COLO668 (cell line): ENCODE results near the gene B4GALNT4.
"Not testable (repeated sequence)": the region's sequence is repeated elsewhere in the genome, so short reads cannot be mapped to it uniquely, and the experiment has no call there.

Experiments used
- DNase-seq: peaks from one replicate; lab custom pipeline; 2025; ENCODE audit not compliant: unreplicated experiment; lab: John Stamatoyannopoulos, UW

The B4GALNT4 gene

GRCh38 chr11:405954-406795, 36.9 kb downstream of the B4GALNT4 start:
- no peak for DNase-seq

GRCh38 chr11:406796-407650, 37.7 kb downstream of the B4GALNT4 start:
- peak; percentile 70 for DNase-seq

GRCh38 chr11:407651-408123, 38.4 kb downstream of the B4GALNT4 start:
- no peak for DNase-seq

- DNase-seq, result no peak
Observed at GRCh38 chr11:408154-409007, 39.1 kb downstream of the B4GALNT4 start.

- DNase-seq, result no peak
Observed at GRCh38 chr11:409008-409599, 39.8 kb downstream of the B4GALNT4 start.

- DNase-seq, result no peak
Observed at GRCh38 chr11:409600-410483, 40.5 kb downstream of the B4GALNT4 start.

- DNase-seq, result not testable (repeated sequence)
Observed at GRCh38 chr11:410711-411110, 41.4 kb downstream of the B4GALNT4 start.

GRCh38 chr11:411520-411919, 42.2 kb downstream of the B4GALNT4 start:
- DNase-seq, result not testable (repeated sequence)

- DNase-seq, result no peak
Observed at GRCh38 chr11:412641-413119, 43.4 kb downstream of the B4GALNT4 start.

GRCh38 chr11:413120-414081, 44.1 kb downstream of the B4GALNT4 start:
- no peak for DNase-seq

- no peak for DNase-seq
Observed at GRCh38 chr11:414318-414857, 45.1 kb downstream of the B4GALNT4 start.

- DNase-seq, result no peak
Observed at GRCh38 chr11:415640-416041, 46.3 kb downstream of the B4GALNT4 start.

- DNase-seq, result peak; percentile 2
Observed at GRCh38 chr11:416051-416756, 46.9 kb downstream of the B4GALNT4 start.

GRCh38 chr11:416757-417621, 47.7 kb downstream of the B4GALNT4 start:
- peak; percentile 69 for DNase-seq

- peak; percentile 6 for DNase-seq
Observed at GRCh38 chr11:417652-418342, 48.5 kb downstream of the B4GALNT4 start.
